Common myeloid progenitor, CD34-positive (primary cell): ENCODE data around the gene TNIK.

Source experiments
- CTCF ChIA-PET: fragments of 350-600 bp; sonication (Branson Sonifier 250); formaldehyde crosslinking; loops from one replicate; lab custom pipeline; 2021; ENCODE audit warnings: antibody characterized with exemption; lab: Charles Lee
- POLR2A ChIA-PET: fragments of 350-600 bp; sonication (Branson Sonifier 250); formaldehyde crosslinking; loops from one replicate; lab custom pipeline; 2021; ENCODE audit warnings: antibody characterized with exemption; lab: Charles Lee
- DNase-seq, 3 donors: peaks; one replicate each; pipeline versions ENCODE4 v3.0.0 to v3.0.0-alpha.2; 2013
- H3K27ac ChIP-seq, 2 experiments: 1 replicate in 1 of 2; 2 replicates in 1 of 2; pipeline ENCODE4 v1.7.0; 2013; ENCODE audit warnings: inconsistent platforms in 2 of 2, low read length in 2 of 2, mild to moderate bottlenecking in 2 of 2, low read depth in 1 of 2, moderate library complexity in 1 of 2; ENCODE audit not compliant: severe bottlenecking in 2 of 2, insufficient read depth in 1 of 2, poor library complexity in 1 of 2
- H3K27me3 ChIP-seq, 5 experiments: replicated peaks in 2 of 5; 1 replicate in 3 of 5; 2 replicates in 2 of 5; pipeline versions ENCODE4 v1.6.1 to v1.7.0; 2013; ENCODE audit warnings: low read length in 4 of 5, mild to moderate bottlenecking in 2 of 5, moderate library complexity in 2 of 5, inconsistent platforms in 1 of 5; ENCODE audit not compliant: insufficient read depth in 5 of 5, control insufficient read depth in 4 of 5
- H3K36me3 ChIP-seq, 4 experiments: 1 replicate in 2 of 4; 2 replicates in 2 of 4; pipeline versions ENCODE4 v1.6.1 to v1.7.0; 2013; ENCODE audit warnings: low read length in 3 of 4, control low read depth in 1 of 4, mild to moderate bottlenecking in 1 of 4; ENCODE audit not compliant: control insufficient read depth in 4 of 4, insufficient read depth in 4 of 4
- H3K4me1 ChIP-seq, 4 experiments: 1 replicate in 3 of 4; 2 replicates in 1 of 4; pipeline versions ENCODE4 v1.6.1 to v1.7.1; 2013; ENCODE audit warnings: low read length in 3 of 4, mild to moderate bottlenecking in 3 of 4, control low read depth in 1 of 4, inconsistent platforms in 1 of 4, moderate library complexity in 1 of 4; ENCODE audit not compliant: control insufficient read depth in 4 of 4, insufficient read depth in 4 of 4; ENCODE audit errors: control extremely low read depth in 1 of 4
- H3K4me3 ChIP-seq, 7 experiments: 1 replicate in 4 of 7; 2 replicates in 3 of 7; pipeline versions ENCODE4 v1.5.1 to v1.7.0; 2013; ENCODE audit warnings: mild to moderate bottlenecking in 7 of 7, low read length in 6 of 7, moderate library complexity in 6 of 7, inconsistent platforms in 2 of 7, low read depth in 2 of 7, control low read depth in 1 of 7; ENCODE audit not compliant: insufficient read depth in 4 of 7, control insufficient read depth in 1 of 7; ENCODE audit errors: extremely low read depth in 1 of 7
- H3K9me3 ChIP-seq, 5 experiments: 1 replicate in 4 of 5; 2 replicates in 1 of 5; pipeline versions ENCODE4 v1.6.1 to v1.7.1; 2013; ENCODE audit warnings: low read length in 4 of 5, mild to moderate bottlenecking in 2 of 5, inconsistent platforms in 1 of 5, low read depth in 1 of 5, moderate library complexity in 1 of 5; ENCODE audit not compliant: control insufficient read depth in 4 of 5, insufficient read depth in 2 of 5; ENCODE audit errors: control extremely low read depth in 1 of 5
- WGBS: methylation state at CpG from one replicate; pipeline ENCODE4 v1.1.5; 2013; ENCODE audit not compliant: insufficient coverage; 5-methylcytosine and 5-hydroxymethylcytosine counted together

The TNIK gene

DNA sequence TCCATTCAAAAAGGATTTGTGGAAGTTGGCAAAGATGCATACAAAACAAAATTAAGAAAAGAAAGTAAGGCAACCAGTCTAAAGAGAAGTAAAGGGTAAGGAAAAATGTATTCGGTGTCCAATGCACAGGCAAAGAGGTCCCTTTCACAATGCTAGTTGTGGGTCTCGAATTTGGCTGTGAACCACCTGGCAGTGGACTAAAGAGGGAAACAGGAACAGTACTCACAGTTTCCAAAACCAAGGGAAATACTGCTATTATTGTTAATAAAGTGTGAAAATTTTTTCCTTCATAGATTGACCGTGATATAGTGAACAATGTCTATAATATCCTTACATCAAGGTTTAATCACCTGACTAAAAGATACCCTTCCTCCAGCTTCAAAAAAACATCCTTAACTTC, 57.9 kb downstream of the TNIK start:
- Histone ChIP-seq H3K4me3 (no peak overlapping the region), H3K9me3 (peaks cover 0 to 6% (median 0%) of the 10 kb centered on the region in 5 experiments), H3K27ac (no peak overlapping the region), H3K36me3 (no peaks in the 10 kb centered on the region), H3K4me1 (no peaks in the 10 kb centered on the region), H3K27me3 (no peaks in the 10 kb centered on the region)
- ChIA-PET POLR2A (interaction anchor here (0.6 kb wide), 1 partner anchor 18 kb away, joined by 3 read pairs; no protein-coding TSS in a partner anchor), CTCF (interaction anchor here (0.8 to 1.8 kb wide), 4 partner anchors 12 to 1265 kb away, joined by 3 to 5 read pairs (median 3); no protein-coding TSS in a partner anchor)
- no peak for DNase-seq
- WGBS = 100% methylated on average over 1 of the region's 3 CpGs

GRCh38 chr3:171401432-171401831, 58.8 kb downstream of the TNIK start:
- POLR2A ChIA-PET = no interaction called here

DNA sequence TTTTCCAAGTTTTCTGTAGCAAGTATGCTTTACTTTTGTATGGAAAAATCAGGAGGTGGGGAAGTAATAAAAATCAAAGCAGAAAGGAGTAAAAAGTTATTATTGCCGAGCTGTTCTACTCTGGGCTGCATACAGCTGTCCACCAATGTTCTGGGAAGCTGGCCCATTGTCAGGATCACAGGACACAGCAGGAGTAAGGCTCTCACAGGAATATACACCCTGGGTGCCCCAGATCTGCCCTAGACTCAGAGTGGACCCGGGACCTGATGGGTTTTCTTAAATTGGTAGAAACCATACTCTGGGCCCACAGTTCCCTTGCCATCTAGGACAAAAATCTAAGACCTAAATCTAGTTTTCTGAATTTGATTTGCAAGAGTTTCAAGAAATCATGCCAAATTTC, 60.4 kb downstream of the TNIK start:
- whole genome bisulfite sequencing = 100% methylated on average over 2 of the region's 2 CpGs
- DNase-seq = no peak
- no peaks in the 10 kb centered on the region for H3K36me3 ChIP-seq
- H3K4me1 ChIP-seq = no peaks in the 10 kb centered on the region
- CTCF ChIA-PET = no interaction called here
- no peak overlapping the region for H3K27ac ChIP-seq
- H3K9me3 ChIP-seq = peaks cover 0 to 4% (median 0%) of the 10 kb centered on the region in 5 experiments
- no peak overlapping the region for H3K4me3 ChIP-seq
- POLR2A ChIA-PET = no interaction called here
- H3K27me3 ChIP-seq = no peaks in the 10 kb centered on the region

More at GRCh38 chr3:171401432-171401831, 58.8 kb downstream of the TNIK start:
- CTCF ChIA-PET = interaction anchor here (1.2 to 1.8 kb wide), 2 partner anchors 20 to 22 kb away, joined by 3 to 5 read pairs; no protein-coding TSS in a partner anchor
- Histone ChIP-seq H3K27me3 (no peaks in the 10 kb centered on the region), H3K27ac (no peak overlapping the region), H3K9me3 (peaks cover 0 to 4% (median 0%) of the 10 kb centered on the region in 5 experiments), H3K4me3 (no peak overlapping the region), H3K36me3 (no peaks in the 10 kb centered on the region), H3K4me1 (no peaks in the 10 kb centered on the region)
- DNase-seq = no peak
- 100% methylated on average over 1 of the region's 1 CpG for WGBS

DNA sequence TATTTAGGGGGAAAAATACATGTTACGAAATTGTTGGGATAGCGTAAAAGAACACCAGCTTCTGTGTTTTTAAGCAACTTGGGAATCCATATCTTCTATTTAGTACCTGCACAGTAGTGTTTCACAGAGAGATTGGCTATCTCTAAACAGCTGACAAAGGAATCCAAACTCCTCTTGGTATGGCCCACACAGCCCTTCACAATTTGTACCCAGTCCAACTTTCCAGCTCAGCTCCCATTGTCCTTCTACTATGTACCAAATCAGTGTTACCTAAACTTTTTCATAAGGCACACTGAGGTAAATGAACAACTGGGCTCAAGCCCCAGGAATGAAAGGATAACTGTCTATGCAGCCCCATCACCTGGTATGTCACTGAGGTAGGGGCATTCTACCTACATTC, 61.9 kb downstream of the TNIK start:
- POLR2A ChIA-PET = no interaction called here
- DNase-seq = no peak
- H3K4me1 ChIP-seq = peaks cover 0 to under 1% (median 0%) of the 10 kb centered on the region in 4 experiments
- no peaks in the 10 kb centered on the region for H3K27me3 ChIP-seq
- no peaks in the 10 kb centered on the region for H3K9me3 ChIP-seq
- CTCF ChIA-PET = interaction anchor here (1.2 kb wide), 1 partner anchor 10 kb away, joined by 3 read pairs; no protein-coding TSS in a partner anchor
- no peaks in the 10 kb centered on the region for H3K36me3 ChIP-seq
- no peak overlapping the region for H3K27ac ChIP-seq
- WGBS = 100% methylated on average over 1 of the region's 2 CpGs
- H3K4me3 ChIP-seq = no peak overlapping the region

DNA sequence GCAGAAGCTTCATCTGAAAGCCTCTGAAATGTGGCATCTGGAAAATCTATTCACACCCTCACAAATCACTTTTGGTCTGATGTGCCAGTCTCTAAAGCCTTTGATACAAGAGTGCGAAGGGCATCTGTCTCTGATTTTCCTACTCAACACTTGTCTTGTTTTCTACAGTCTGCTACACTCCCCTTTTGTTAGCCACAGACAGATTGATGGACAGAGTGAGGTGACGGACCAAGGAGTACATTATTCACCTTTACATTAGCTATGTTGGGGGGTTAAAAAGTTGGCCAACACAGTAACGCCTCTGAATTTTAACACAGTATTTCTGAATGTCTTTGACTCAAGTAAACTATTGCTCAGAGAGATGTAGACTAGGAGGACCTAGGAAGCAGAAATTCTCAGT, 63.1 kb downstream of the TNIK start:
- peaks cover 0 to 6% (median 3%) of the 10 kb centered on the region in 4 experiments for H3K4me1 ChIP-seq
- H3K9me3 ChIP-seq = peaks cover 0 to 2% (median 0%) of the 10 kb centered on the region in 5 experiments
- CTCF ChIA-PET = interaction anchor here (1.2 kb wide), 1 partner anchor 9 kb away, joined by 3 read pairs; no protein-coding TSS in a partner anchor
- H3K36me3 ChIP-seq = no peaks in the 10 kb centered on the region
- no peak overlapping the region for H3K4me3 ChIP-seq
- 100% methylated on average over 2 of the region's 3 CpGs for WGBS
- no peak overlapping the region for H3K27ac ChIP-seq
- H3K27me3 ChIP-seq = no peaks in the 10 kb centered on the region
- POLR2A ChIA-PET = no interaction called here
- no peak for DNase-seq

- Histone ChIP-seq H3K4me3 (no peak overlapping the region), H3K27ac (no peak overlapping the region), H3K4me1 (peaks cover 0 to 6% (median 3%) of the 10 kb centered on the region in 4 experiments), H3K27me3 (no peaks in the 10 kb centered on the region), H3K9me3 (peaks cover 0 to 11% (median 4%) of the 10 kb centered on the region in 5 experiments), H3K36me3 (no peaks in the 10 kb centered on the region)
- 100% methylated on average over 2 of the region's 3 CpGs for WGBS
- POLR2A ChIA-PET = interaction anchor here (0.7 kb wide), 1 partner anchor 9 kb away, joined by 3 read pairs; no protein-coding TSS in a partner anchor
- CTCF ChIA-PET = no interaction called here
- no peak for DNase-seq
Observed at GRCh38 chr3:171396048-171396447, 64.2 kb downstream of the TNIK start.

DNA sequence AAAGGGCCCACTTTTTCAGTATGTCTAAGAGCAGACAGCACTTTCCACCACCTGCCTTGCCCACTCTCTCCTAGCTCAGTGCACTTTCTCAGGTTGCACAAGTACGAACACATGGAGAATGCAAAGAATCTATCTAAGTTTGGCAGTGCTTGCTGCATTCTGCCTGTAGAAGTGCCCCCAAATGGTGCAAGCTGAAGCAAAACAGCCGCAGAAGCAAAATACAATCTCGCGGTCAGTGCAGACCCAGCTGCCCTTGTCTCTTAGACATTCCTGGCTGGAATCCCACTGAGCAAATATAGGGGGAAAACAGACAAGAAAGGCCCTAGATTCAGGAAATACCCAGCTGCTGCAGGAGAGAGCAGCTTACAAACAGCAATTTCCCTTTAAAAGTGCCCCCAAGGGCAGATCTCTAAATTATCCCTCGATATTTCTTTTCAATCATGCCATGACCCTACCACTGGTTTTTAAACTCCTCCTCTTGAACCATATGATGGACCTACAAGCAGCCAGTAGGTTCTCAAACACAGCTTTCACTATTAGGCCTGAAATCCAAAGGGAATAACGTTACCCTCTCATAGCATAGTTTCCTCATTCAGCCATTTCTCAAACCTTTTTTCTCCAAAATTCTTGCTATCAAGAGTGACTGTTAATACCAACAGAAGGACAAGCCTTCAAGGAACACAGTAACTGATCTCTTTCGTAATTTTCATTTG, 67.0 kb downstream of the TNIK start:
- DNase-seq = no peak
- no peak overlapping the region for H3K27ac ChIP-seq
- CTCF ChIA-PET = interaction anchor here (1.2 kb wide), 1 partner anchor 29 kb away, joined by 3 read pairs; no protein-coding TSS in a partner anchor

More for the DNA sequence above, 67.0 kb downstream of the TNIK start:
- Histone ChIP-seq H3K9me3 (peaks cover 0 to 22% (median 4%) of the 10 kb centered on the region in 5 experiments), H3K36me3 (no peaks in the 10 kb centered on the region), H3K27me3 (no peaks in the 10 kb centered on the region), H3K4me3 (no peak overlapping the region), H3K4me1 (peaks cover 0 to 6% (median 3%) of the 10 kb centered on the region in 4 experiments)
- WGBS = 67% methylated on average over 6 of the region's 7 CpGs
- POLR2A ChIA-PET = interaction anchor here (0.7 kb wide), 1 partner anchor 164 kb away, joined by 4 read pairs; no protein-coding TSS in a partner anchor
